Activated T-helper 2 cell treated with anti-CD3 and anti-CD28 coated beads, Interferon-gamma antibody, Interleukin-2, Interleukin-4, amounts not matched to agents 10 μg/mL and 5 μg/mL and 100 μg/mL, durations not matched to agents 14 hours and 24 hours and 36 hours (primary cell): ENCODE measurements around the gene MPV17L. TPM values are rescaled to one million over a fixed set of nuclear protein-coding genes. Genes with fewer than 3 reads are reported as not detected.
"Not testable (repeated sequence)": the region's sequence is repeated elsewhere in the genome, so short reads cannot be mapped to it uniquely, and the experiment has no call there.

Experiments
- DNase-seq: peaks from one replicate; pipeline ENCODE4 v3.0.0; 2021; ENCODE audit warnings: low spot score
- H3K27ac Mint-ChIP-seq: one replicate; pipeline ENCODE4 v1.8.0; 2021; ENCODE audit warnings: mixed read lengths
- H3K27me3 Mint-ChIP-seq: one replicate; pipeline ENCODE4 v1.8.0; 2021; ENCODE audit warnings: low read depth, mixed read lengths
- H3K36me3 Mint-ChIP-seq: one replicate; pipeline ENCODE4 v1.8.0; 2021; ENCODE audit warnings: low read depth, mixed read lengths
- H3K4me1 Mint-ChIP-seq: one replicate; pipeline ENCODE4 v1.8.0; 2021; ENCODE audit warnings: low read depth, mixed read lengths
- H3K4me3 Mint-ChIP-seq: one replicate; pipeline ENCODE4 v1.8.0; 2021; ENCODE audit warnings: low read depth, mild to moderate bottlenecking, moderate library complexity, mixed read lengths
- H3K9me3 Mint-ChIP-seq: one replicate; pipeline ENCODE4 v1.8.0; 2021; ENCODE audit warnings: mixed read lengths
- intact Hi-C: fragments of 100-400 bp; cut with micrococcal nuclease; formaldehyde crosslinking; loops from one replicate; pipeline ENCODE4 v1.15.1; 2023
- total RNA-seq: library from RNA; stranded (reverse); gene quantifications from 2 replicates; pipeline ENCODE4 v1.2.3, GENCODE V29; 2022

The MPV17L gene
- total RNA-seq, 1 donor from 2014 or later, result 0.02 TPM

- H3K36me3 Mint-ChIP-seq, result no peaks in the 10 kb centered on the region
- no peak overlapping the region for H3K4me3 Mint-ChIP-seq
- intact Hi-C loops, result no loop called here
These were observed 48.2 kb downstream of the MPV17L start for GRCh38 chr16:15443753-15444152.

GRCh38 chr16:15444264-15444663, 48.7 kb downstream of the MPV17L start:
- Mint-ChIP-seq H3K27me3 (no peaks in the 10 kb centered on the region), H3K4me3 (no peak overlapping the region), H3K4me1 (peaks cover 13% of the 10 kb centered on the region), H3K9me3 (peaks cover 21% of the 10 kb centered on the region), H3K36me3 (no peaks in the 10 kb centered on the region), H3K27ac (no peak overlapping the region)
- DNase-seq, result no peak
- intact Hi-C loops, result no loop called here

More at GRCh38 chr16:15443753-15444152, 48.2 kb downstream of the MPV17L start:
- no peak overlapping the region for H3K27ac Mint-ChIP-seq
- peaks cover 21% of the 10 kb centered on the region for H3K9me3 Mint-ChIP-seq
- H3K27me3 Mint-ChIP-seq, result no peaks in the 10 kb centered on the region
- peaks cover 16% of the 10 kb centered on the region for H3K4me1 Mint-ChIP-seq
- DNase-seq, result no peak

GRCh38 chr16:15445450-15445849, 49.9 kb downstream of the MPV17L start:
- Mint-ChIP-seq H3K4me3 (no peak overlapping the region), H3K27ac (no peak overlapping the region), H3K9me3 (peaks cover 21% of the 10 kb centered on the region), H3K4me1 (peaks cover 5% of the 10 kb centered on the region), H3K36me3 (no peaks in the 10 kb centered on the region), H3K27me3 (no peaks in the 10 kb centered on the region)
- DNase-seq, result no peak
- intact Hi-C loops, result no loop called here

- DNase-seq, result no peak
- Mint-ChIP-seq H3K27ac (no peak overlapping the region), H3K4me3 (no peak overlapping the region), H3K4me1 (no peaks in the 10 kb centered on the region), H3K27me3 (no peaks in the 10 kb centered on the region), H3K36me3 (no peaks in the 10 kb centered on the region), H3K9me3 (peaks cover 21% of the 10 kb centered on the region)
- intact Hi-C loops, result no loop called here
These were observed 51.3 kb downstream of the MPV17L start for GRCh38 chr16:15446901-15447300.

GRCh38 chr16:15450624-15451023, 55.1 kb downstream of the MPV17L start:
- DNase-seq, result no peak
- no peak overlapping the region for H3K27ac Mint-ChIP-seq
- H3K4me3 Mint-ChIP-seq, result no peak overlapping the region
- H3K27me3 Mint-ChIP-seq, result no peaks in the 10 kb centered on the region
- H3K9me3 Mint-ChIP-seq, result peaks cover 7% of the 10 kb centered on the region
- intact Hi-C loops, result no loop called here
- no peaks in the 10 kb centered on the region for H3K4me1 Mint-ChIP-seq
- H3K36me3 Mint-ChIP-seq, result no peaks in the 10 kb centered on the region

GRCh38 chr16:15451098-15451731, 55.7 kb downstream of the MPV17L start:
- no peak for DNase-seq
- intact Hi-C loops, result no loop called here
- H3K27me3 Mint-ChIP-seq, result no peaks in the 10 kb centered on the region
- no peaks in the 10 kb centered on the region for H3K36me3 Mint-ChIP-seq
- H3K9me3 Mint-ChIP-seq, result peaks cover 7% of the 10 kb centered on the region
- H3K4me1 Mint-ChIP-seq, result no peaks in the 10 kb centered on the region
- no peak overlapping the region for H3K4me3 Mint-ChIP-seq
- no peak overlapping the region for H3K27ac Mint-ChIP-seq

GRCh38 chr16:15452246-15452855, 56.8 kb downstream of the MPV17L start:
- Mint-ChIP-seq H3K27me3 (no peaks in the 10 kb centered on the region), H3K4me3 (no peak overlapping the region), H3K36me3 (no peaks in the 10 kb centered on the region), H3K9me3 (no peaks in the 10 kb centered on the region), H3K4me1 (peaks cover under 1% of the 10 kb centered on the region), H3K27ac (no peak overlapping the region)
- intact Hi-C loops, result no loop called here
- DNase-seq, result no peak

- H3K27ac Mint-ChIP-seq, H3K4me1 Mint-ChIP-seq, H3K4me3 Mint-ChIP-seq, intact Hi-C loops, H3K27me3 Mint-ChIP-seq, H3K9me3 Mint-ChIP-seq, H3K36me3 Mint-ChIP-seq, DNase-seq: not testable (repeated sequence)
These were observed 57.7 kb downstream of the MPV17L start for GRCh38 chr16:15453296-15453695.

GRCh38 chr16:15454933-15455332, 59.4 kb downstream of the MPV17L start:
- H3K4me1 Mint-ChIP-seq, H3K4me3 Mint-ChIP-seq, H3K27ac Mint-ChIP-seq, intact Hi-C loops, H3K36me3 Mint-ChIP-seq, H3K9me3 Mint-ChIP-seq, H3K27me3 Mint-ChIP-seq, DNase-seq: not testable (repeated sequence)

- Mint-ChIP-seq H3K9me3 (no peaks in the 10 kb centered on the region), H3K36me3 (no peaks in the 10 kb centered on the region), H3K27me3 (peaks cover 8% of the 10 kb centered on the region), H3K4me1 (peaks cover 4% of the 10 kb centered on the region), H3K27ac (no peak overlapping the region), H3K4me3 (no peak overlapping the region)
- intact Hi-C loops, result no loop called here
- DNase-seq, result no peak
These were observed 61.8 kb downstream of the MPV17L start for GRCh38 chr16:15457400-15457799.

GRCh38 chr16:15457958-15458357, 62.4 kb downstream of the MPV17L start:
- Mint-ChIP-seq H3K4me3 (no peak overlapping the region), H3K27me3 (peaks cover 8% of the 10 kb centered on the region), H3K9me3 (no peaks in the 10 kb centered on the region), H3K27ac (no peak overlapping the region), H3K4me1 (peaks cover 6% of the 10 kb centered on the region), H3K36me3 (no peaks in the 10 kb centered on the region)
- no peak for DNase-seq
- intact Hi-C loops, result no loop called here

- no peak for DNase-seq
- H3K4me1 Mint-ChIP-seq, result peaks cover 6% of the 10 kb centered on the region
These were observed 64.2 kb downstream of the MPV17L start for GRCh38 chr16:15459791-15460190.

GRCh38 chr16:15460601-15461000, 65.0 kb downstream of the MPV17L start:
- H3K4me1 Mint-ChIP-seq, result peaks cover 6% of the 10 kb centered on the region
- H3K9me3 Mint-ChIP-seq, result no peaks in the 10 kb centered on the region
- intact Hi-C loops, result no loop called here
- no peak overlapping the region for H3K4me3 Mint-ChIP-seq
- H3K27me3 Mint-ChIP-seq, result peaks cover 8% of the 10 kb centered on the region
- no peak for DNase-seq
- H3K36me3 Mint-ChIP-seq, result no peaks in the 10 kb centered on the region
- no peak overlapping the region for H3K27ac Mint-ChIP-seq

More at GRCh38 chr16:15459791-15460190, 64.2 kb downstream of the MPV17L start:
- H3K27ac Mint-ChIP-seq, result no peak overlapping the region
- intact Hi-C loops, result no loop called here
- peaks cover 8% of the 10 kb centered on the region for H3K27me3 Mint-ChIP-seq
- H3K9me3 Mint-ChIP-seq, result no peaks in the 10 kb centered on the region
- no peak overlapping the region for H3K4me3 Mint-ChIP-seq
- H3K36me3 Mint-ChIP-seq, result no peaks in the 10 kb centered on the region
